ENCODE results near the gene SUPT6H. TPM values are rescaled to one million over a fixed set of nuclear protein-coding genes. Genes with fewer than 3 reads are reported as not detected.

The SUPT6H gene
- 17.2 and 21.7 TPM in 2 replicates for total RNA-seq

DNA sequence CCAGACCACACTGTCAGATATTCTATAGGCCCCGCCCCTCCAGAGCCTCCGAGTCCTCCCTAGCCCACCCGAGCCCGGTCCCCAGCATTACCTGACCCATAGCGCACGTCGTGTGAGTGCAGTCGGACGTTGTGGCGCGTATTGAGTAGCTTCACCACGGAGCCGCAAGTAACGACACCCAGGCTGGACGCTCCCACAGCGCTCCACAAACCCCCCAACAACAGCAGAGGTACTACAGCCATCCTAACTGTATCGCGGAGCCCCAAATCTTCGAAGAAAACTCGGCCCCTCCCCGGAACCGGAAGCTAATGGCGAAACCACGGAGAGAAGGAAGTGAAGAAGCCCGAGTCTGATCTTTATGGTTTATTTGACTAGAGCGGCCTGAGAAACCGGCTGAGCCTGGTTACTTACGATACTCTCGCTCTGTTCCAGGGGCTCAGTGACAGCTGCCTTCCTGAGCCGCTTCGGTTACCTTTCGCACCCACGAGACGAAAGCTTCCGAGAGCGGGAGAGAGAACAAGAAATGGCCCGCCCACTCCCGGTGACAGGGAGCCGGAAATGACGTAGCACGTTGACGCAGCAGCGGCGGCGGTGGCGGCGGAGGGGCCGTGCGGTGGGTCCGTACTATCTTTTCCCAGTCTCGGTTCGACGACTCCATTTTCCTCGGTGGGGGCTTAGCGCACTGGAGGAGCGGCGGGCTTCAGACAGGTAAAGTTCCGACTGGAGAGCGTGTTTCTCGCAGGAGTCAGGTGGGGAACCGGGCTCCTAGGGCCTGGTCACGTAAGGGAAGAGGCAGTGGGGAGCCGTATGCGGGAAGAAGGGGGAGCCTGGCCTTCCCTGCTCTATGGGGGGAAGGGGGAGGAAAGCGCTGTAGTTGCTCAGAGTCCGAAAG lies at the start of gene SUPT6H, which contains the start of gene SDF2:
SUPT6H (plus strand) TSS at position 571 of the 892 bp plus-strand sequence. CDS start 11,197 bp downstream, outside the sequence.
SDF2 (minus strand) TSS at position 272 of the 892 bp plus-strand sequence; CDS start at position 242, 30 bp downstream.
- peak within 1 kb of the TSS; percentile 87 for H3K4me3 ChIP-seq (ENCODE audit: low read depth, low read length)
- TF ChIP-seq, protein P1, sequence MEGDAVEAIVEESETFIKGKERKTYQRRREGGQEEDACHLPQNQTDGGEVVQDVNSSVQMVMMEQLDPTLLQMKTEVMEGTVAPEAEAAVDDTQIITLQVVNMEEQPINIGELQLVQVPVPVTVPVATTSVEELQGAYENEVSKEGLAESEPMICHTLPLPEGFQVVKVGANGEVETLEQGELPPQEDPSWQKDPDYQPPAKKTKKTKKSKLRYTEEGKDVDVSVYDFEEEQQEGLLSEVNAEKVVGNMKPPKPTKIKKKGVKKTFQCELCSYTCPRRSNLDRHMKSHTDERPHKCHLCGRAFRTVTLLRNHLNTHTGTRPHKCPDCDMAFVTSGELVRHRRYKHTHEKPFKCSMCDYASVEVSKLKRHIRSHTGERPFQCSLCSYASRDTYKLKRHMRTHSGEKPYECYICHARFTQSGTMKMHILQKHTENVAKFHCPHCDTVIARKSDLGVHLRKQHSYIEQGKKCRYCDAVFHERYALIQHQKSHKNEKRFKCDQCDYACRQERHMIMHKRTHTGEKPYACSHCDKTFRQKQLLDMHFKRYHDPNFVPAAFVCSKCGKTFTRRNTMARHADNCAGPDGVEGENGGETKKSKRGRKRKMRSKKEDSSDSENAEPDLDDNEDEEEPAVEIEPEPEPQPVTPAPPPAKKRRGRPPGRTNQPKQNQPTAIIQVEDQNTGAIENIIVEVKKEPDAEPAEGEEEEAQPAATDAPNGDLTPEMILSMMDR (conservative IDR thresholded peaks at IDR 0.05; ENCODE audit: low read depth, low read length): no peak
- no peak for DNase-seq (ENCODE audit: low read depth)

GRCh38 chr17:28612531-28612930 lies 49.5 kb upstream of the SUPT6H start:
- DNase-seq (ENCODE audit: low read depth): no peak
- TF ChIP-seq, protein P1 (conservative IDR thresholded peaks at IDR 0.05; ENCODE audit: low read depth, low read length): no peak
- H3K4me3 ChIP-seq (ENCODE audit: low read depth, low read length): no peak overlapping the region

DNA sequence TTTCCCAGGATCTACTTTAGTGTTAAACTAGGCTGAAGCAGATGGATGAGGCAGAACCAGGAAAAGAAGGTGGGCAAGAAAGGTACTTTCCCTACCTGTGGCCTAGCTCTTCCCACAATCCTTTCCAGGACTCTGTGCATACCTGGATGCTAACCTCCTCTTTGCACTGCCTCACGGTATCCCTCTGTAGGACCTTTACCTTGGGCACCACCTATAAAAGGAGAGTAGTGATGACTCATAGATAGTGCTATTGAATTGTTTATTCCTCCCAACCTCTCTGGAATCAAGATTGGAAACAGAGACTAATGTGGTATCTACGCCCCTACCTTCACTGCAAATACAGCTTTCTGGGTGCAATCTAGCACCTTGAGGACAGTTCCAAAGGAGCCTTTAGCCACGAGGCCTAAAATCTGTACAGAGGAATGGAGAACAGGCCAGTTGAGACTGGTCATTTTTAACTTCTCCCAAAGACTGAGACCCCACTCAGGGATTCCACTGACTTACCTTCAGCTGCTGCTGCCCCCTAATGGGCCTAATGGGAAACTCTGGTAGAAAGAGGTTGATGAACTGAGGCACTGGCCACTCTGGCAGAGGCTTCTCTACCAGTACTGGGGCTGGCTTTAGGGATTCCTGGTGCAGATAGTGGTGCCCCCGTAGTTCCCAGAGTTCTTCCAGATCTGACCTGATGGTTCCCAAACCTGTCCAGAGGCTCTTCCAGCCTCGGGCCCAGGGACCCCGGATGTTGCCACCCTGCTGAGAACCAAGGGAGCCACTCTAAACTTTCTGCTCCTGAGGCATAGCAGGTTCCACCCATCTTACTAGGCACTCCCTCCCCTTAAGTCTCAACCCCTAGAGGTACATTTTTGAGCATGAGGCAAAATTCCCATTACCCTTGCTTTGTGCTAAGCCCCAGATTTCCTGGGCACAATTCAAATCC lies 48.8 kb upstream of the SUPT6H start:
- DNase-seq (ENCODE audit: low read depth): no peak
- TF ChIP-seq, protein P1 (conservative IDR thresholded peaks at IDR 0.05; ENCODE audit: low read depth, low read length): peak; percentile 78
- H3K4me3 ChIP-seq (ENCODE audit: low read depth, low read length): no peak overlapping the region

GRCh38 chr17:28613931-28614381 lies 48.0 kb upstream of the SUPT6H start, which contains the start of gene RSKR:
TSS of gene RSKR (minus strand) at chr17:28614185. CDS start at chr17:28614161, 24 bp downstream.
- H3K4me3 ChIP-seq (ENCODE audit: low read depth, low read length): no peak within 1 kb of the TSS
- TF ChIP-seq, protein P1 (conservative IDR thresholded peaks at IDR 0.05; ENCODE audit: low read depth, low read length): no peak
- DNase-seq (ENCODE audit: low read depth): no peak

DNA sequence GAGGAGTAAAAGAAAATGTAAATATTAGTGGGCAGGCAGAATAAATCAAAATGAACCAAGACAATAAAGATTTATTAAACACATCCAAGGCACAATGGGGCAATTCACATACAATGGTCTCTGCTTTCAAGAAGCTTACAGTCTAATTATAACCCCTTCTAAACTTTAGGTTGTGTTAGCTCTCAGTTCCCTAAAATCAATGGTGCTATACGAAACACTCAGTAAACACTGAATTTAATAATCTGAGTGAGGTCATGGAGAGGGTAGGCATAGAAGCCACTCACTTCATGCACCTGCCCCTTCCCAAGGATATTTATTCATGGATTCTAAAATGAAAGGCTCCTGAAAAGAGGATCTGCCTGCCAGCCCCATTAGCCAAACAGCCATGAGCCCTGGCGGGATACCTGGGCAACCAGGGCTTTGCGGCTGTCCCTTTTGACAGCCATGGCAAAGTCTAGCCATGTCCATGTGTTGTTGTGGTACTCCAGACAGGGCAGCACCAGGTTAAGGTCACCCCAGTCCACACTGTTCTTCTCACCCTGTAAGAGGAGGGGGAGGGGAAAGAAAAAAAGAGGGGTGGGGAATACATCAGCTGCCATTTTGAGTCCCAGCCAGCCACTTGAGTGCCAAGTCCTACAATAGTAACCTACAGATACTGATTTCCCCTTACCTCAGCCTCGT lies 46.6 kb upstream of the SUPT6H start:
- TF ChIP-seq, protein P1 (conservative IDR thresholded peaks at IDR 0.05; ENCODE audit: low read depth, low read length): no peak
- DNase-seq (ENCODE audit: low read depth): no peak
- no peak overlapping the region for H3K4me3 ChIP-seq (ENCODE audit: low read depth, low read length)

GRCh38 chr17:28616281-28616680 lies 45.7 kb upstream of the SUPT6H start:
- H3K4me3 ChIP-seq (ENCODE audit: low read depth, low read length): no peak overlapping the region
- DNase-seq (ENCODE audit: low read depth): no peak
- TF ChIP-seq, protein P1 (conservative IDR thresholded peaks at IDR 0.05; ENCODE audit: low read depth, low read length): no peak
